OCI-LY1 (cell line): ENCODE data around the gene DHRS7.

Source experiments
- H2AFZ ChIP-seq: fragments of 200-600 bp; sonication (generic), shearing (Covaris generic); 2 replicates; pipeline ENCODE4 v1.6.0; 2014; ENCODE audit warnings: antibody characterized with exemption, mild to moderate bottlenecking, low read length
- H3F3A ChIP-seq: fragments of 200-600 bp; sonication (generic), shearing (Covaris generic); 2 replicates; pipeline ENCODE4 v1.6.0; 2014; ENCODE audit warnings: mild to moderate bottlenecking, antibody characterized with exemption, low read length, moderate library complexity; ENCODE audit not compliant: insufficient read depth
- H3K27ac ChIP-seq: fragments of 200-600 bp; sonication (generic); 2 replicates; pipeline ENCODE4 v1.5.1; 2014; ENCODE audit warnings: low read length, mixed run types, mild to moderate bottlenecking, low read depth; ENCODE audit not compliant: poor library complexity, severe bottlenecking
- H3K27me3 ChIP-seq: fragments of 200-600 bp; sonication (generic); 2 replicates; pipeline ENCODE4 v1.6.0; 2014; ENCODE audit warnings: antibody characterized with exemption, mild to moderate bottlenecking, low read length, moderate library complexity; ENCODE audit not compliant: insufficient read depth
- H3K36me3 ChIP-seq: fragments of 200-600 bp; sonication (generic); 2 replicates; pipeline ENCODE4 v1.6.1; 2014; ENCODE audit warnings: mild to moderate bottlenecking, antibody characterized with exemption, low read length, moderate library complexity, mixed read lengths; ENCODE audit not compliant: insufficient read depth
- H3K4me1 ChIP-seq: fragments of 200-600 bp; sonication (generic); 2 replicates; pipeline ENCODE4 v1.5.1; 2014; ENCODE audit warnings: mild to moderate bottlenecking, low read length, moderate library complexity; ENCODE audit not compliant: insufficient read depth, severe bottlenecking
- H3K4me2 ChIP-seq: fragments of 200-600 bp; sonication (generic), shearing (Covaris generic); 2 replicates; pipeline ENCODE4 v1.6.1; 2014; ENCODE audit warnings: low read length
- H3K4me3 ChIP-seq: fragments of 200-600 bp; sonication (generic); 2 replicates; pipeline ENCODE4 v1.5.1; 2014; ENCODE audit warnings: low read length, low read depth, mild to moderate bottlenecking, mixed read lengths; ENCODE audit not compliant: poor library complexity, severe bottlenecking
- H3K79me2 ChIP-seq: fragments of 200-600 bp; shearing (Covaris generic); 2 replicates; pipeline ENCODE4 v1.6.1; 2016; ENCODE audit warnings: mixed run types, low read length, mixed read lengths; ENCODE audit not compliant: insufficient read depth
- H3K9ac ChIP-seq: fragments of 200-600 bp; sonication (generic), shearing (Covaris generic); 2 replicates; pipeline ENCODE4 v1.6.1; 2014; ENCODE audit warnings: mild to moderate bottlenecking, low read length, mixed read lengths
- H3K9me2 ChIP-seq: fragments of 200-600 bp; sonication (generic), shearing (Covaris generic); 2 replicates; pipeline ENCODE4 v1.6.1; 2014; ENCODE audit warnings: low read depth, mild to moderate bottlenecking, low read length, mixed read lengths
- H3K9me3 ChIP-seq: fragments of 200-600 bp; shearing (Covaris generic); 2 replicates; pipeline ENCODE4 v1.6.1; 2014; ENCODE audit warnings: low read length, mixed read lengths
- H4K20me1 ChIP-seq: fragments of 200-600 bp; sonication (generic), shearing (Covaris generic); 2 replicates; pipeline ENCODE4 v1.6.0; 2016; ENCODE audit warnings: mild to moderate bottlenecking, low read length; ENCODE audit not compliant: insufficient read depth
- CTCF ChIP-seq: fragments of 200-600 bp; sonication (generic), shearing (Covaris generic); IDR thresholded peaks from 2 replicates; pipeline ENCODE4 v1.5.1; 2017; ENCODE audit warnings: mild to moderate bottlenecking, antibody characterized with exemption, low read length, moderate library complexity, mixed read lengths
- EZH2 ChIP-seq: fragments of 200-600 bp; sonication (generic), shearing (Covaris generic); IDR thresholded peaks from 2 replicates; pipeline ENCODE4 v1.8.0; 2017; ENCODE audit warnings: borderline replicate concordance, mixed run types, mild to moderate bottlenecking, antibody characterized with exemption, low read length, moderate library complexity, mixed read lengths

Gene DHRS7

GRCh38 chr14:60204104-60204842 lies 39.1 kb upstream of the DHRS7 start:
- Histone ChIP-seq H3K27me3 (no peaks in the 10 kb centered on the region), H3K9me2 (no peaks in the 10 kb centered on the region), H3K4me2 (peak overlapping the region; percentile 65), H3K9me3 (peaks cover 3% of the 10 kb centered on the region), H3K9ac (peak overlapping the region; percentile 74), H4K20me1 (no peaks in the 10 kb centered on the region), H2AFZ (no peak overlapping the region), H3K27ac (peak overlapping the region; percentile 100), H3K4me3 (peak overlapping the region; percentile 33), H3K79me2 (no peaks in the 10 kb centered on the region), H3K36me3 (no peaks in the 10 kb centered on the region), H3K4me1 (peaks cover 36% of the 10 kb centered on the region), H3F3A (no peaks in the 10 kb centered on the region)
- TF ChIP-seq CTCF, result no peak
- no peak for TF ChIP-seq EZH2

GRCh38 chr14:60199321-60199720 lies 34.1 kb upstream of the DHRS7 start:
- Histone ChIP-seq H3K4me3 (no peak overlapping the region), H3K4me1 (peaks cover 48% of the 10 kb centered on the region), H3K36me3 (no peaks in the 10 kb centered on the region), H3K9ac (no peak overlapping the region), H3K27ac (no peak overlapping the region), H2AFZ (no peak overlapping the region), H4K20me1 (no peaks in the 10 kb centered on the region), H3K4me2 (no peak overlapping the region), H3K9me2 (no peaks in the 10 kb centered on the region), H3F3A (no peaks in the 10 kb centered on the region), H3K79me2 (no peaks in the 10 kb centered on the region), H3K27me3 (no peaks in the 10 kb centered on the region), H3K9me3 (peaks cover 9% of the 10 kb centered on the region)
- TF ChIP-seq EZH2 (no peak), CTCF (no peak)

- Histone ChIP-seq H4K20me1 (no peaks in the 10 kb centered on the region), H3K9me2 (no peaks in the 10 kb centered on the region), H3F3A (no peaks in the 10 kb centered on the region), H3K4me2 (no peak overlapping the region), H2AFZ (peak overlapping the region; percentile 40), H3K4me3 (no peak overlapping the region), H3K27me3 (no peaks in the 10 kb centered on the region), H3K9me3 (peaks cover 9% of the 10 kb centered on the region), H3K79me2 (no peaks in the 10 kb centered on the region), H3K27ac (peak overlapping the region; percentile 63), H3K4me1 (peaks cover 33% of the 10 kb centered on the region), H3K36me3 (no peaks in the 10 kb centered on the region), H3K9ac (peak overlapping the region; percentile 10; the same call in 1 of the 2 replicates)
- TF ChIP-seq CTCF (no peak), EZH2 (no peak)
These were observed 32.6 kb upstream of the DHRS7 start for GRCh38 chr14:60197629-60198303.
